Measurements from ENCODE around the gene SHC4. TPM values are rescaled to one million over a fixed set of nuclear protein-coding genes. Genes with fewer than 3 reads are reported as not detected.
"Not testable (repeated sequence)": the region's sequence is repeated elsewhere in the genome, so short reads cannot be mapped to it uniquely, and the experiment has no call there.

SHC4 gene
- total RNA-seq, 2 experiments from 2014 or later: 1.9 to 2.6 TPM

- Mint-ChIP-seq H3K9me3 (no peaks in the 10 kb centered on the region), H3K4me1 (ENCODE audit: low read depth) (no peaks in the 10 kb centered on the region), H3K4me3 (no peak overlapping the region), H3K36me3 (no peaks in the 10 kb centered on the region), H3K27me3 (peaks cover 3% of the 10 kb centered on the region), H3K27ac (no peak overlapping the region)
- intact Hi-C loops (cut with micrococcal nuclease): no loop called here
- ChIA-PET POLR2A (no interaction called here), CTCF (interaction anchor here (2.3 kb wide), 1 partner anchor 8 kb away, joined by 14 read pairs; no protein-coding TSS in a partner anchor)
- DNase-seq: no peak
These were observed 20.4 kb upstream of the SHC4 start for GRCh38 chr15:48984021-48984710.

DNA sequence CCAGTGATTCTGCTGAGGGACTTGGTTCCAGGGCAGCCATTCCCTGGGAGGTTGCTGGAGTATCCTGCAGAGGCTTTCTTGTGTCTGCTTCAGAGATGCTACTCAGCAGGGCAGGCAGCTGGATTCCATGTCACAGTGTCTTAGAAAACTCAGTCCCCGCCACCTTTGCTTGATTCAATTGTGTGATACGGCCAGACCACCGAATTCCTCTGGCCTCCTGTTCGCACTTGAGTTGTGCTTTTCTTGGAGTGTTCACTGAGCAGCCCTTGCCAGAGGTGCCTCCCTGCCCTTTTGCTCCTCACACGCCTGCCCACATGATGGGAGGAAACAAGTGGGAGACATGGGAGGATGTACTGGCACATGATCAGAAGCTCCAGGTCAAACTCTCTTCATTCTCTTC lies 19.6 kb upstream of the SHC4 start:
- intact Hi-C loops (cut with micrococcal nuclease): no loop called here
- POLR2A ChIA-PET: no interaction called here
- DNase-seq: no peak
- Mint-ChIP-seq H3K27ac (no peak overlapping the region), H3K4me1 (ENCODE audit: low read depth) (no peaks in the 10 kb centered on the region), H3K27me3 (peaks cover 3% of the 10 kb centered on the region), H3K4me3 (no peak overlapping the region), H3K9me3 (no peaks in the 10 kb centered on the region), H3K36me3 (no peaks in the 10 kb centered on the region)
- CTCF ChIA-PET: no interaction called here

- no peak overlapping the region for H3K27ac Mint-ChIP-seq
- intact Hi-C loops (cut with micrococcal nuclease): no loop called here
- peaks cover 7% of the 10 kb centered on the region for H3K27me3 Mint-ChIP-seq
- POLR2A ChIA-PET: no interaction called here
- CTCF ChIA-PET: no interaction called here
- H3K4me1 Mint-ChIP-seq (ENCODE audit: low read depth): no peaks in the 10 kb centered on the region
- no peak overlapping the region for H3K4me3 Mint-ChIP-seq
- no peaks in the 10 kb centered on the region for H3K9me3 Mint-ChIP-seq
- no peaks in the 10 kb centered on the region for H3K36me3 Mint-ChIP-seq
- no peak for DNase-seq
These were observed 18.2 kb upstream of the SHC4 start for GRCh38 chr15:48981941-48982340.

DNA sequence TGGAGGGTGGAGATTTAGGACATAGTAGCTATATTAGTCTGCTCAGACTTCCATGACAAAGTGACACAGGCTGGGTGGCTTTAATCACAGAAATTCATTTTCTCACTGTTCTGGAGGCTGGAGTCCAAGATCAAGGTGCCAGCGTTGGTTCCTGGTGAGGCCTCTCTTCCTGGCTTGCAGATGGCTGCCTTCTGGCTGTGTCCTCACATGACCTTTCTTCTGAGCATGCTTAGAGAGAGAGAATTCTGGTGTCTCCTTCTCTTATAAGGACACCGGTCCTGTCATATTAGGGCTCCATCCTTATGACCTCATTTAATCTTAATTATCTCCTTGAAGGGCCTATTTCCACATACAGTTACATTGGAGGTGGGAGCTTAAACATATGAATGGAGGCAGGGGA lies 14.9 kb upstream of the SHC4 start:
- ChIA-PET POLR2A (no interaction called here), CTCF (no interaction called here)
- Mint-ChIP-seq H3K9me3 (no peaks in the 10 kb centered on the region), H3K4me1 (ENCODE audit: low read depth) (no peaks in the 10 kb centered on the region), H3K36me3 (no peaks in the 10 kb centered on the region), H3K27me3 (peaks cover 16% of the 10 kb centered on the region), H3K27ac (no peak overlapping the region), H3K4me3 (no peak overlapping the region)
- intact Hi-C loops (cut with micrococcal nuclease): no loop called here
- no peak for DNase-seq

DNA sequence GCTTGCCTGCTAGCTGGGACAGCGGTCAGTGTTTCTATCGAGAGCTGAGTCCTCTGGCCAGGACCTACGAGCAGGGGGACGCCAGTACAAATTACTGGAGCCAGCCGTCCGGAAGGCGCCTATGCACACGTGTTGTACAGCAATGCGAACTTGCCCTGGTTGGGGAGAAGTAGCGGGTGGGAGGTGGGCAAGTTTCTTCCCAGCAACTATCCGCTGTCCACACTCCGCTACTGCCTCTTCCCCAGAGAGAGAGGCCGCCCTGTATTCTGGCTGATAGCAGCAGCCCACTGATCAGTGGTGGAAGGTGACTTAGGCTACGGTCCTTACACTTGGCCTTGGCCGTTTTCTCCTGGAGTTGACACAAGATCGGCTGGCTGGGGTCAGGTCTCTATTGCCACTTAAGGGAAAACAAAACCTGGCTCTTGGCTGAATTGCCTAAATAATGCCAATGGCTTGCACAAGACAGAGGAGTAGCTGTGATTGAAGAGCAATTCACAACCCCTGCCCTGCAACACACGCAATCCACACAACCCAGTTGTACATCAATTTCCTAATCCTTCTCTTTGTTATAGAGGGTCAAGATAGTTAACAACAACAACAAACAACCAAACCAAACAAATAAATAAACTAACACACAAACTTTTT lies 12.8 kb upstream of the SHC4 start:
- no peaks in the 10 kb centered on the region for H3K9me3 Mint-ChIP-seq
- H3K27ac Mint-ChIP-seq: no peak overlapping the region
- intact Hi-C loops (cut with micrococcal nuclease): no loop called here
- H3K4me1 Mint-ChIP-seq (ENCODE audit: low read depth): no peaks in the 10 kb centered on the region
- no peaks in the 10 kb centered on the region for H3K36me3 Mint-ChIP-seq
- CTCF ChIA-PET: interaction anchor here (1.0 to 5.9 kb wide), 23 partner anchors 8 to 1027 kb away, joined by 3 to 92 read pairs (median 7); partner anchors contain the start of genes EID1, FGF7, SECISBP2L and SHC4
- peaks cover 19% of the 10 kb centered on the region for H3K27me3 Mint-ChIP-seq
- peak overlapping the region; percentile 39 for H3K4me3 Mint-ChIP-seq
- POLR2A ChIA-PET: interaction anchor here (0.9 to 1.3 kb wide), 2 partner anchors 19 to 98 kb away, joined by 3 to 7 read pairs; partner anchors contain the start of gene EID1
- no peak for DNase-seq

- no peaks in the 10 kb centered on the region for H3K4me1 Mint-ChIP-seq (ENCODE audit: low read depth)
- no peaks in the 10 kb centered on the region for H3K36me3 Mint-ChIP-seq
- no peak overlapping the region for H3K27ac Mint-ChIP-seq
- CTCF ChIA-PET: interaction anchor here (0.7 to 5.9 kb wide), 58 partner anchors 9 to 1219 kb away, joined by 3 to 92 read pairs (median 4); partner anchors contain the start of genes EID1, FGF7, GALK2 and SECISBP2L
- POLR2A ChIA-PET: interaction anchor here (0.6 to 1.3 kb wide), 3 partner anchors 12 to 168 kb away, joined by 3 to 7 read pairs (median 4); partner anchors contain the start of genes EID1 and SHC4
- peak overlapping the region; percentile 39 for H3K4me3 Mint-ChIP-seq
- intact Hi-C loops (cut with micrococcal nuclease): loop anchor here (2.0 kb wide), 1 partner anchor 113 kb away; no protein-coding TSS in a partner anchor
- peak; percentile 83 for DNase-seq
- H3K9me3 Mint-ChIP-seq: no peaks in the 10 kb centered on the region
- H3K27me3 Mint-ChIP-seq: peaks cover 19% of the 10 kb centered on the region
These were observed 12.0 kb upstream of the SHC4 start for GRCh38 chr15:48975472-48976419.

GRCh38 chr15:48974882-48975281 lies 11.2 kb upstream of the SHC4 start:
- POLR2A ChIA-PET: interaction anchor here (0.6 to 1.3 kb wide), 2 partner anchors 11 to 97 kb away, joined by 3 to 7 read pairs; partner anchors contain the start of genes EID1 and SHC4
- peaks cover 19% of the 10 kb centered on the region for H3K27me3 Mint-ChIP-seq
- no peak for DNase-seq
- CTCF ChIA-PET: interaction anchor here (0.7 to 5.9 kb wide), 28 partner anchors 10 to 1028 kb away, joined by 3 to 92 read pairs (median 5); partner anchors contain the start of genes EID1, FGF7, GALK2 and SHC4
- intact Hi-C loops (cut with micrococcal nuclease): loop anchor here (2.0 kb wide), 1 partner anchor 112 kb away; no protein-coding TSS in a partner anchor
- H3K4me3 Mint-ChIP-seq: no peak overlapping the region
- no peaks in the 10 kb centered on the region for H3K36me3 Mint-ChIP-seq
- H3K27ac Mint-ChIP-seq: no peak overlapping the region
- H3K4me1 Mint-ChIP-seq (ENCODE audit: low read depth): no peaks in the 10 kb centered on the region
- no peaks in the 10 kb centered on the region for H3K9me3 Mint-ChIP-seq

- Mint-ChIP-seq H3K27me3 (peaks cover 25% of the 10 kb centered on the region), H3K4me1 (ENCODE audit: low read depth) (no peaks in the 10 kb centered on the region), H3K36me3 (no peaks in the 10 kb centered on the region), H3K4me3 (no peak overlapping the region), H3K27ac (no peak overlapping the region), H3K9me3 (no peaks in the 10 kb centered on the region)
- ChIA-PET POLR2A (interaction anchor here (1.2 kb wide), 1 partner anchor 95 kb away, joined by 4 read pairs; the partner anchor contains the start of gene EID1), CTCF (interaction anchor here (0.6 to 5.9 kb wide), 3 partner anchors 9 to 111 kb away, joined by 3 to 92 read pairs (median 66); partner anchors contain the start of gene SHC4)
- intact Hi-C loops (cut with micrococcal nuclease): no loop called here
- DNase-seq: no peak
These were observed 9.2 kb upstream of the SHC4 start for GRCh38 chr15:48972750-48973503.

DNA sequence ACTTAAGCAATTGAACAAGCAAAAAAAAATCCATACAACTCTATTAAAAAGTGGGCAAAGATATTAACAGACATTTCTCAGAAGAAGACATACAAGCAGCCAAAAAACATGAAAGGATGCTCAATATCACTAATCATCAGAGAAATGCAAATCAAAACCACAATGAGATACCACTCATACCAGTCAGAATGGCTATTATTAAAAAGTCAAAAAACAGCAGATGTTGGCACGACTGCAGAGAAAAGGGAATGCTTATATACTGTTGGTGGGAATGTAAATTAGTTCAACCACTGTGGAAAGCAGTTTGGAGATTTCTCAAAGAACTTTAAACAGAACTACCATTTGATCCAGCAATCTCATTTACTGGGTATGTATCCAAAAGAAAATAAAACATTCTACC lies 7.2 kb upstream of the SHC4 start:
- POLR2A ChIA-PET, H3K4me3 Mint-ChIP-seq: not testable (repeated sequence)
- CTCF ChIA-PET: interaction anchor here (1.0 kb wide), 1 partner anchor 109 kb away, joined by 3 read pairs; no protein-coding TSS in a partner anchor

DNA sequence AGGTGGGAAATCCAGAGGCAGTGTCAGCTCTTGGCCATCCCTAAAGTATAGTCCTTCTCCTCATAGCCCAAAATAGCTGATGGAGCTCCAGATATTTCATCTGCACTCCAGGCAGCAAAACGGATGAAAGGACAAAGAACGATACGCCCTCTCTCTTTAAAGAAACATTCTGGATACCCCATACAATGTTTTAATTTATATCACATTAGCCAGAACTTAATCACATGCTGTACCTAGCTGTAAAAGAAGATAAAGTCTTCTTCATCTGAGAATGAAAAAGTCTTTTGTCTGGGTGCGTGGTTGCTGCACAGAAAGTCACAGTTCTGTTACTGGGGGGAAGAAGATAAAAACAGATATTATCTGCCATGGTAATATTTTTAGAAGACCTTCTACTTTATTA lies 4.3 kb upstream of the SHC4 start:
- DNase-seq: no peak
- H3K36me3 Mint-ChIP-seq: no peaks in the 10 kb centered on the region
- H3K27me3 Mint-ChIP-seq: peaks cover 31% of the 10 kb centered on the region
- CTCF ChIA-PET: interaction anchor here (0.5 to 9.5 kb wide), 2 partner anchors 6 to 22 kb away, joined by 3 to 92 read pairs; no protein-coding TSS in a partner anchor
- intact Hi-C loops (cut with micrococcal nuclease): no loop called here
- no peaks in the 10 kb centered on the region for H3K9me3 Mint-ChIP-seq
- POLR2A ChIA-PET: no interaction called here
- no peak overlapping the region for H3K27ac Mint-ChIP-seq
- H3K4me1 Mint-ChIP-seq (ENCODE audit: low read depth): peaks cover 29% of the 10 kb centered on the region
- H3K4me3 Mint-ChIP-seq: no peak overlapping the region

More for the DNA sequence above, 7.2 kb upstream of the SHC4 start:
- peaks cover 13% of the 10 kb centered on the region for H3K4me1 Mint-ChIP-seq (ENCODE audit: low read depth)
- H3K9me3 Mint-ChIP-seq; H3K27ac Mint-ChIP-seq; intact Hi-C loops (cut with micrococcal nuclease); H3K36me3 Mint-ChIP-seq; DNase-seq: not testable (repeated sequence)
- peaks cover 19% of the 10 kb centered on the region for H3K27me3 Mint-ChIP-seq

GRCh38 chr15:48967336-48967735 lies 3.6 kb upstream of the SHC4 start:
- no peak overlapping the region for H3K27ac Mint-ChIP-seq

More at GRCh38 chr15:48967336-48967735, 3.6 kb upstream of the SHC4 start:
- no peak for DNase-seq
- CTCF ChIA-PET: interaction anchor here (5.0 to 9.5 kb wide), 2 partner anchors 7 to 107 kb away, joined by 45 to 92 read pairs; no protein-coding TSS in a partner anchor
- Mint-ChIP-seq H3K4me3 (no peak overlapping the region), H3K4me1 (ENCODE audit: low read depth) (peaks cover 32% of the 10 kb centered on the region), H3K36me3 (no peaks in the 10 kb centered on the region), H3K9me3 (no peaks in the 10 kb centered on the region), H3K27me3 (peaks cover 30% of the 10 kb centered on the region)
- POLR2A ChIA-PET: no interaction called here
- intact Hi-C loops (cut with micrococcal nuclease): loop anchor here (2.0 kb wide), 1 partner anchor 1169 kb away; no protein-coding TSS in a partner anchor

All from activated CD4-positive, alpha-beta memory T cell treated with anti-CD3 and anti-CD28 coated beads for 36 hours (primary cell).